ENCODE data around the gene TAS2R7. TPM values are rescaled to one million over a fixed set of nuclear protein-coding genes. Genes with fewer than 3 reads are reported as not detected.
A peak's percentile ranks its signal among the peaks of the same experiment; 100 is the strongest.
"Not testable (repeated sequence)": the region's sequence is repeated elsewhere in the genome, so short reads cannot be mapped to it uniquely, and the experiment has no call there.

Gene TAS2R7, protein sequence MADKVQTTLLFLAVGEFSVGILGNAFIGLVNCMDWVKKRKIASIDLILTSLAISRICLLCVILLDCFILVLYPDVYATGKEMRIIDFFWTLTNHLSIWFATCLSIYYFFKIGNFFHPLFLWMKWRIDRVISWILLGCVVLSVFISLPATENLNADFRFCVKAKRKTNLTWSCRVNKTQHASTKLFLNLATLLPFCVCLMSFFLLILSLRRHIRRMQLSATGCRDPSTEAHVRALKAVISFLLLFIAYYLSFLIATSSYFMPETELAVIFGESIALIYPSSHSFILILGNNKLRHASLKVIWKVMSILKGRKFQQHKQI
- polyA plus RNA-seq (ENCODE audit: insufficient read length in 4 of 4): not detected

- no peak for DNase-seq (ENCODE audit: low read depth in 4 of 4, low spot score in 3 of 4)
Observed at GRCh38 chr12:10802587-10802986, at the start of gene TAS2R7. TAS2R7 (minus strand) TSS chr12:10802627; CDS start chr12:10802570, 57 bp downstream.

GRCh38 chr12:10851243-10851858 lies 48.9 kb upstream of the TAS2R7 start:
- no peak for DNase-seq (ENCODE audit: low read depth in 4 of 4, low spot score in 3 of 4)

DNA sequence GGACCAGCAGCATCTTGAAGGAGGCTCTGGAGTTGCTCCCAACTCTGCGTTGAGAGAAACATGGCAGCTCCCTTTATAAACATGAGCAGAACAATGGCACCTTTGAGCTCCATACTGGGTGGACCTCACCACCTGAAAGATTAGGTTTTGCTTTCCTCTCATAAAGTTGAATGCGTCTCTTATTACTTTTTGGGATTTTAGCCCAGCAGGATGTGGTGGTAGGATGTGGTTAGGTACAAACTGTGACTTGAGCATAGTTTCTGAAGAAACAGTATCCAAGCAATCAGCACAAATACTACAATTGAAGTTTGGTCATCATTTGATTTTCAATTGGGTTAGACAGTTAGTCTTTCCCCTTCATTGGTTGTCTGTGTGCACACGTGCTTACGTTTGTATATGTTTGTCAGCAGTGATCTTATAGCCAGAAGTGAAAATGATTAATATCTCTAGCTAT lies 47.0 kb upstream of the TAS2R7 start, which contains the start of gene PRR4:
TSS of gene PRR4 (minus strand) at position 51 of the 454 bp plus-strand sequence. CDS start at position 13, 38 bp downstream.
- DNase-seq (ENCODE audit: low read depth in 4 of 4, low spot score in 3 of 4): no peak

GRCh38 chr12:10847744-10848143 lies 45.3 kb upstream of the TAS2R7 start:
- no peak for DNase-seq (ENCODE audit: low read depth in 4 of 4, low spot score in 3 of 4)

DNA sequence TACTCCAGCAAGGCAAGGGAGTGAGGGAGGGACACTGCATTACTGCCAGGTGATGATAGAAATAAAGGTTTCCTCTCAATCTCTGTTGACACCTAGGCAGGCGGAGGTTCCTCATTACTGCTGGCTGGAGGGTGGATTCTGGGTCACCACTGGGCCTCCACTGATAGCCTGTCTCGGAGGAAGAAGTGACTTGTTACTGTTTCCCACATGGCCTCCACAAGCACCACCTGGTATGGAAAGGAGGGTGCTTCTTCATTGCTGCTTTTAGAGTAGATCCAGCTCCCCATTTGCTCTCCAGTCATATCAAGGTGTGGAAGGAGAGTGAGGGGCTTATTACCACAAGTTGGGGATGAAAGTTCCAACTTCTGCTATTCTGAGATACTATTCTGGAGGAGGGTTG lies 40.4 kb upstream of the TAS2R7 start:
- DNase-seq (ENCODE audit: low read depth in 4 of 4, low spot score in 3 of 4): no peak

- DNase-seq (ENCODE audit: low read depth in 4 of 4, low spot score in 3 of 4): no peak
Observed at GRCh38 chr12:10838461-10838860, 36.0 kb upstream of the TAS2R7 start.

DNA sequence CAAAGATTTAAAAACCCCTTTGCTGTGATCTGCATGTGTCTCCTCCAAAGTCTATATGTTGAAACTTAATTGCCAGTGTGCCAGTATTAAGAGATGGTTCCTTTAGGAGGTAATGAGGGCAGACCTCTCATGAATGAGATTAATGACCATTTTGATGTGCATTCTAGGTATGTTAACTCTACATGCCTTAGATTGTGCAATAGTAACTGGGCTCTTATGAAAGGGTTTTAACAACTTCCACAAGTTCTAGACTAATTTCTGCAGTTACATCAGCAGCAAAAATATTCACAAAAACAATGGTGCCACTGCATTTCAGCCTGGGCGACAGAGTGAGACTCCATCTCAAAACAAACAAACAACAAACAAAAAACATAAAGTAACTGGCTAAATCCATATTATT lies 27.6 kb upstream of the TAS2R7 start:
- DNase-seq (ENCODE audit: low read depth in 4 of 4, low spot score in 3 of 4): no peak

GRCh38 chr12:10826258-10826657 lies 23.8 kb upstream of the TAS2R7 start, which contains the start of gene TAS2R10:
TAS2R10 (minus strand) TSS chr12:10826358; CDS start chr12:10826269, 89 bp downstream.
- DNase-seq (ENCODE audit: low read depth in 4 of 4, low spot score in 3 of 4): no peak

- no peak for DNase-seq (ENCODE audit: low read depth in 4 of 4, low spot score in 3 of 4)
Observed at GRCh38 chr12:10824957-10825356, 22.5 kb upstream of the TAS2R7 start.

DNA sequence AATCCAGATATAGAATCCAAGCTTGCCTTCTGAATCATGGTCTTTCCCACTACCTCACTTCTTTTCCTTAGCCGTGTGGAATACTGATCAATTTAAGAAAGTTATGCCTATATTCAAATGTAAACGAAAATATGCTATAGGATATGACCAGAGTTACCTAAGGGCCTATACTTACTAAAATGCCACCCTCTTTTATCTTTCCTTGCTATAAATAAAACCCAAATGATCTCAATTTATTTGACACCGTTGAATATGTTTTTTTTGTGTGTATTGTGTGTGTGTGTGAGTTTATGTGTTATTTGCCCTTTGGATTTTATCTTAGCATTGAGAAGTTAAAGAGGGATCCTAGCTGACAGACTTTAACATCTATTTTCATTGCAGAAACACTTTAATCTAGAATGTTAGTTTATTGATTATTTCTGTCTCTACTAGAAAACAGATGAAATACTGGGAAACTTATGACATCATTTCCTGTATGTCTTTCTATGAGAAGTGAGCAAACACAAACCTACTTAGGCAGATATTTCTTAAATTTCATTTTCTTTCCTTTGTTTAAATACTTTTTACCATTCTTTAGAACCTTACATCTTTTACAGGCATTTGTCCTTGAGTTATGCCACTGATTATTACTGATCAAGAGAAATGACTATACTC lies 9.6 kb upstream of the TAS2R7 start:
- no peak for DNase-seq (ENCODE audit: low read depth in 4 of 4, low spot score in 3 of 4)

GRCh38 chr12:10810068-10810467 lies 7.6 kb upstream of the TAS2R7 start, which contains the start of gene TAS2R9:
TAS2R9 (minus strand) TSS chr12:10810168; CDS start chr12:10810075, 93 bp downstream.
- DNase-seq (ENCODE audit: low read depth in 4 of 4, low spot score in 3 of 4): no peak

GRCh38 chr12:10807186-10807585 lies 4.8 kb upstream of the TAS2R7 start, which contains the start of gene TAS2R8:
TAS2R8 (minus strand) TSS chr12:10807286; CDS start chr12:10806980, 306 bp downstream.
- DNase-seq (ENCODE audit: low read depth in 4 of 4, low spot score in 3 of 4): no peak

DNA sequence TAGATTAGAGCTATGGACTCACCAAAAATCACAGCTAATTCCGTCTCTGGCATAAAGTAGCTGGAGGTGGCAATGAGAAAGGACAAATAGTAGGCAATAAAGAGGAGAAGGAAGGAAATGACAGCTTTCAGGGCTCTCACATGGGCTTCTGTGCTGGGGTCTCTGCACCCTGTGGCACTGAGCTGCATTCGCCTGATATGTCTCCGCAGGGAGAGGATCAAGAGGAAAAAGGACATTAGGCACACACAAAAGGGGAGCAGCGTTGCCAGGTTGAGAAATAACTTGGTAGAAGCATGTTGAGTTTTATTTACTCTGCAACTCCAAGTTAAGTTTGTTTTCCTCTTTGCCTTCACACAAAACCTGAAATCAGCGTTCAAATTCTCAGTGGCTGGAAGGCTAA lies 686 bp downstream of the TAS2R7 start:
- no peak for DNase-seq (ENCODE audit: low read depth in 4 of 4, low spot score in 3 of 4)

GRCh38 chr12:10794222-10794621 lies 8.2 kb downstream of the TAS2R7 start:
- no peak for DNase-seq (ENCODE audit: low read depth in 4 of 4, low spot score in 3 of 4)

DNA sequence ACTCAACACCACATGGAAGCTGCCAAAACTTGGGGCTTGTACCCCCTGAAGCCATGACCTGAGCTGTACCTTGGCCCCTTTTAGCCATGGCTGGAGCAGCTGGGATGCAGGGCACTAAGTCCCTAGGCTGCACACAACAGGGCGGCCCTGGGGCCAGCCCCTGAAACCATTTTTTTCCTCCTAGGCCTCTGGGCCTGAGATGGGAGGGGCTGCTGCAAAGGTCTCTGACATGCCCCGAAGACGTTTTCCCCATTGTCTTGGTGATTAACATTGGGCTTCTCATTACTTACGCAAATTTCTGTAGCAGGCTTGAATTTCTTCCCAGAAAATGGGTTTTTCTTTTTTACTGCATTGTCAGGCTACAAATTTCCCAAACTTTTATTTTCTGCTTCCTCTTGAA lies 10.7 kb downstream of the TAS2R7 start:
- DNase-seq (ENCODE audit: low read depth in 4 of 4, low spot score in 3 of 4): not testable (repeated sequence)

- DNase-seq (ENCODE audit: low read depth in 4 of 4, low spot score in 3 of 4): no peak
Observed at GRCh38 chr12:10783252-10783651, 19.2 kb downstream of the TAS2R7 start.

DNA sequence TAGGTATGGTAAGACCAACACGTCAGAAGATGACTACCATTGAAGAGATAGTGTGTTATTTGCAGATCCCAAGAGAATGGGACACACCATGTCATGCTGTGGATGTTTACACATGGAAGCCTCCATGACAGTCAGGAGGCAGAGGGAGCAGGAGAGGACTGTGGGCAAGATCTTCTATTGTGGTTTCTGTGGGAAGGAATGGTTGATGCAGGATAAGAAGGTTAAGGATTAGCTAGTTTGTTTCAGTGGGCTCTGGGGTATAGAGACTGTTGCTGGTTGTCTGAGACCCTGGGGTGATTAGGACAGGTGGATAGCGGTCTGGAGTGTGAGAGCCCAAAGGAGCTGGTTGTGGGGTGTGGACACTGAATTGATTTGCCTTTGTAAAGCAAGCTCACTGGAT lies 23.3 kb downstream of the TAS2R7 start:
- no peak for DNase-seq (ENCODE audit: low read depth in 4 of 4, low spot score in 3 of 4)

- peak in 1 of 4 donors; percentile 17 for DNase-seq (ENCODE audit: low read depth in 4 of 4, low spot score in 3 of 4)
Observed at GRCh38 chr12:10771132-10771733, 31.2 kb downstream of the TAS2R7 start.

- DNase-seq (ENCODE audit: low read depth in 4 of 4, low spot score in 3 of 4): no peak
Observed at GRCh38 chr12:10759657-10760056, 42.8 kb downstream of the TAS2R7 start.

DNA sequence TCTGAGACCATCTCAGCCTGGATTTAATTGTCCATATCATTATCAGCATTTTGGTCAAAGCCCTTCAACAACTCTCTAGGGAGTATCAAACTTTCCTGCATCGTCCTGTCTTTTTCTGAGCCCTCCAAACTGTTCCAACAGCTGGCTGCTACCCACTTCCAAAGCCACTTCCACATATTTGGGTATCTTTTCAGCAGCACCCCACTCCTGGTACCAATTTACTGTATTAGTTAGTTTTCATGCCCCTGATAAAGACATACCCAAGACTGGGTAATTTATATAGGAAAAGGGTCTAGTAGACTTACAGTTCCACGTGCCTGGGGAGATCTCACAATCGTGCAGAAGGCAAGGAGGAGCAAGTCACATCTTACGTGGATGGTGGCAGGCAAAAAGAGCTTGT lies 46.2 kb downstream of the TAS2R7 start:
- no peak for DNase-seq (ENCODE audit: low read depth in 4 of 4, low spot score in 3 of 4)

GRCh38 chr12:10753059-10753458 lies 49.4 kb downstream of the TAS2R7 start:
- no peak for DNase-seq (ENCODE audit: low read depth in 4 of 4, low spot score in 3 of 4)

All from left renal pelvis (tissue), 4 donors.